ENCODE results near the gene SLC35A1.

The SLC35A1 gene

DNA sequence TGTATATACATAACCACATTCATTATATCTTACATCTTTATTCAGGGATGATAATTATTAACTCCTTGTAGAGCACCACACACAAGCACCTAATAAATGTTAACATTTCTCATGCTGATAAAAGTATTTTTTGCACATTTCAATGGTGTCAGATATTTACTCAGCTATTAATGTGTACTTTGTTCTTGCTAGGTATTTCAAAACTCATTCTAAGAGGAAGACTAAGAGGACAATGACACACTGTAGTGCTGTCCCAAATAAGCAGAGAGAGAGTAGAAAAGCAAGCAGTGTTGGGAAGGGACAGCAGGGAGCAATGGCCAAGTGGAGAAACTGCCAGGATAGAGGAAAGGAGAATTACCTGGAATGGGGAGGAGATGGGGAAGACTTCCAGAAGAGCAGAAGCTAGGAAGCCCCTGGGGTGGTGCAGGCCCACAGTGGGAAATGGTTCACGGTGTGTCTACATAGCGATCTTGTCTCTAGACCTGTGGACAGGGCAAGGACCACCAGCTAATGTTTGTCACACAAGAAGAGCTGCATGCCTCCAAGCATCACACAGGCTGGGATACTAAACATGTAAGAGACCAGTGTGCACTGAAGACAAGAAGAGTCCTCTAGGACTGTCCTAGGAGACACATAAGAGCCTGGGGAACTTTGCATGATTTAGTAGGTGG is 61.7 kb downstream of the SLC35A1 start:
- DNase-seq = no peak

GRCh38 chr6:87538510-87539260 is 65.9 kb downstream of the SLC35A1 start:
- DNase-seq = no peak

- no peak for DNase-seq
These were observed 66.8 kb downstream of the SLC35A1 start for GRCh38 chr6:87539554-87539953.

- DNase-seq = no peak
These were observed 67.8 kb downstream of the SLC35A1 start for GRCh38 chr6:87540539-87540938.

DNA sequence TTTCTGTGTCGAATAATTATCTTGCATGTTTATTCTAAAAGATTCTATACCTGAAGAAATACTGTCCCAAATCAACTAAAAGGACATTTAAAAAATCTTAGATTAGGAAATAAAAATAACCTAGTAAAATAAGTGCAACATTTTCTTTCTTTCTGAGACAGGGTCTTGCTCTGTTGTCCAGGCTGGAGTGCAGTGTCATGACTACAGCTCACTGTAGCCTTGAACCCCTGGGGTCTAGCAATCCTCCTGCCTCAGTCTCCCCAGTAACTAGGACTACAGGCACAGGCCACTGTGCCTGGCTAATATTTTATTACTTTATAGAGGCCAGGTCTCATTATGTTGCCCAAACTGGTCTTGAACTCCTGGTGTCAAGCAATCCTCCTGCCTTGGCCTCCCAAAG is 68.3 kb downstream of the SLC35A1 start:
- DNase-seq = no peak

GRCh38 chr6:87541744-87542143 is 69.0 kb downstream of the SLC35A1 start:
- no peak for DNase-seq

GRCh38 chr6:87543696-87544473 is 71.1 kb downstream of the SLC35A1 start:
- DNase-seq = no peak

- no peak for DNase-seq
These were observed 71.6 kb downstream of the SLC35A1 start for GRCh38 chr6:87544474-87544735.

DNA sequence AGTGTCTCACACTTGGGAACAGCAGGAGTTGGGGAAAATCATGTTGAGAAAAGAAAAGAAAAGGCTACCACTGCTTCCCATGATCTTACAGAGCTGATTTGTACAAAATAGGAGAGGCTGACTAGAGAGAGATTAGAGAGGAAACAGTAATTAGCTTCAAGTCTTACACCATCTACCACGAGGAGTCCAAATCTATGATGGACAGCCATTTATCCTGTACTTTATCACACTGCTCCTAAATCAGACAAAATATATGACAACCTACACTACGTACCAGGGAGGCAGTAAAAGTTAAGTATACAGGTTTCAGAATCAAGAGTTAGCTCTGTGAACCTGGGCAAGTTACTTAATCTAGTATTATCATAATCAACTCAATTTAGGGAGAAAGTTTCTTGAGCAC is 79.0 kb downstream of the SLC35A1 start:
- no peak for DNase-seq

GRCh38 chr6:87553159-87553765 is 80.5 kb downstream of the SLC35A1 start:
- no peak for DNase-seq

- no peak for DNase-seq
These were observed 82.7 kb downstream of the SLC35A1 start for GRCh38 chr6:87555506-87555905.

DNA sequence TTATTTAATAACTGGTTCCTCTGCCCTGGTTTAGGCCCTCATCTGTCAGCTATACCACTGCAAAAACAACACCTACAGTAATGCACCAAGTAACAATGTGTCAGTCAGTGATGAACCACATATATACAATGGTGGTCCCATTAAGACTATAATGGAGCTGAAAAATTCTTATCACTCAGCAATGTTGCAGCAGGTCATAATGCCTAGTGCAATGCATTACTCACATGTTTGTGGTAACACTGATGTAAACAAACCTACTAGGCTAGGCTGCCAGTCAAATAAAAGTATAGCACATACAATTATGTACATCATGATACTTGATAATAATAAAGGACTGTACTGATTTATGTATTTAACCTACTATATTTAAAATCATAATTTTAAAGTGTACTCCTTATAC is 85.7 kb downstream of the SLC35A1 start:
- no peak for DNase-seq

GRCh38 chr6:87561017-87561416 is 88.2 kb downstream of the SLC35A1 start:
- DNase-seq = no peak
